NCI-H82 treated with DMSO at 0.1 percent for 48 hours (cell line): ENCODE data around the gene GRK2.

Experiments
- DNase-seq: peaks from one replicate; lab custom pipeline; 2025; ENCODE audit not compliant: unreplicated experiment; lab: John Stamatoyannopoulos, UW

The GRK2 gene

DNA sequence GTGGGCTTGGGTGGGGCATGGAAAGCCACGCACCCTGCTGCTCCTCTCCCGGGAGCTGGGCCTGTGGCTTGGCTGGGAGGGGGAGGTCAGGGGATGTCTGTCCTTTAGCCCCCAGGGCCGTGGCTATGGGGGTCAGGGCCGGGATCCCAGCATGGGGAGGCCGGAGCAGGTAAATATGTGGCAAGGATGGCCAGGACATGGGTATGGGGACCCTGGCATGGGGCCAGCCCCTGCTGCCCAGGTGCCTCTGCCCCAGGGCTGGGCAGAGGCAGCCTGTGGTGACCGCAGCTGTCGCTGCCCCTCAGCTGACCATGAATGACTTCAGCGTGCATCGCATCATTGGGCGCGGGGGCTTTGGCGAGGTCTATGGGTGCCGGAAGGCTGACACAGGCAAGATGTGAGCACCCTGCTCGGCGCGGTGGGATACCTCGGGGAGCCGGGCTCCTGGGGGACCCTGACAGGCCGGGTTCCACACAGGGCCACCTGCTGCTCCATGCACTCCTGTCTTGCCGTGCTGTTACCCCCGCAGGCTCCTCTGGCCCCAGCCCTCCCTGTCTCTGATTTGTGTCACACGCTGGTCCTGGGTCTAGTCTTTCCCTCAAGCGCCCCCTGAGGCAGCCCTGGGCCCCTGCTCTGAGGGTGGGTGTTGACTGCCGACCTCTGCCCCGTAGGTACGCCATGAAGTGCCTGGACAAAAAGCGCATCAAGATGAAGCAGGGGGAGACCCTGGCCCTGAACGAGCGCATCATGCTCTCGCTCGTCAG lies 14.7 kb downstream of the GRK2 start:
- no peak for DNase-seq

DNA sequence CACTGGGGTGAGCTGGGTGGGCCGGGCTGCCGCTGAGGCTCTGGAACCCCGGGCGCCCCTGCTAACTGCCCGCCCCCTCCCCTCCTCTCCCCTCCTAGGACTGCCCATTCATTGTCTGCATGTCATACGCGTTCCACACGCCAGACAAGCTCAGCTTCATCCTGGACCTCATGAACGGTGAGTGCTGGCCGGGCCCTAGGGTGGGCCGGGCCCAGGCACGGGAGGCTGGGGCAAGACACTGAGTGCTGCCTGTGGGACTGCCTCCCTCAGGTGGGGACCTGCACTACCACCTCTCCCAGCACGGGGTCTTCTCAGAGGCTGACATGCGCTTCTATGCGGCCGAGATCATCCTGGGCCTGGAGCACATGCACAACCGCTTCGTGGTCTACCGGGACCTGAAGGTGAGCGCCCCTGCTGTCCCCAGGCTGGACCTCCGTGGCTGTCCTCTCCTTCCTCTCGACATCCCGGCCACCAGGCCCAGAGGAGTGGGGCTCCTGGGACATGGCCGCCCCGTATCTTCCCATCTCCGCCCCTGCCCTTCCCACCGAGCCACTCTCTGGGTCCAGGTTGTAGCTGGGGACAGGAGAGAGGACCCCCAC lies 15.4 kb downstream of the GRK2 start:
- DNase-seq, result no peak

DNA sequence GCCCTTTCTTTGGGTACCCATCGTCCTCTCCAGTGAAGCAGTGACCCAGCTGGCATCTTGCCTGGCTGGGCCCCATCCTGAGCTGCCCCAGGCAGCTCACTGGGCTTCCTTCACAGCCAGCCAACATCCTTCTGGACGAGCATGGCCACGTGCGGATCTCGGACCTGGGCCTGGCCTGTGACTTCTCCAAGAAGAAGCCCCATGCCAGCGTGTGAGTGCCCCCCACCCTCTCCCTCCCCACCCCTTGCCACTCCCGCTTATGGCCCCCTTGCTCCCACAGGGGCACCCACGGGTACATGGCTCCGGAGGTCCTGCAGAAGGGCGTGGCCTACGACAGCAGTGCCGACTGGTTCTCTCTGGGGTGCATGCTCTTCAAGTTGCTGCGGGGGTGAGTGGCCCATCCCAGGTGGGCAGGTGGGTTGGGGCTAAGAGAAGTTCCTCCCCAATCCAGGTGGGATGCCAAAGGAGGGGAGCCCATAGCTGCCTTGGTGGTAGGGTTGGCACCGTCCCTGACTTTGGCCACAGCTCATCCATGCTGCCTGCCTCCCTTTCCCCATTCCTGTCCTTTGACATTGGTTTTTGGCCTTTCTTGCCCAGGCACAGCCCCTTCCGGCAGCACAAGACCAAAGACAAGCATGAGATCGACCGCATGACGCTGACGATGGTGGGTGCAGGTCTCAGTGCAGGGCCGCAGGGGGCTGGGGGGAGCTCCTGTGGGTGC lies 16.0 kb downstream of the GRK2 start:
- no peak for DNase-seq

DNA sequence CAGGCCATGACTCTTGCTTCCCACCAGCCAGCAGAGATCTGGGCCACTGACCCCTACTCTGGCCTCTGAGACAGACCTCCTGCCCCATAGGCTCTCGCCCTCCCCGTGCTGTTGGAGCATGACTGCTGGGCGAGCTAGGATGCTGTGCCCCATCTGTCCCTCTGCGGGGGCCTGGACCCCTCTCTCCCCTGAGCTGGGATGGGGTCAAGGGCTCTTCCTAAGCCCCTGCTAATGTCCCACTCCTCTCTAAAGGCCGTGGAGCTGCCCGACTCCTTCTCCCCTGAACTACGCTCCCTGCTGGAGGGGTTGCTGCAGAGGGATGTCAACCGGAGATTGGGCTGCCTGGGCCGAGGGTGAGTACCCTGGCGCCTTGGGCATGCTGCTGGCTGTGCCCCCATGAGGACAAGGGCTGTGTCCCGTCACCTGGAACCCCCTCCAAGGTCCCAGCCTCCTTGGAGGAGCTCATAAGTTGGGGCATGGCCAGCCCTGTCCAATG lies 16.7 kb downstream of the GRK2 start:
- no peak for DNase-seq

DNA sequence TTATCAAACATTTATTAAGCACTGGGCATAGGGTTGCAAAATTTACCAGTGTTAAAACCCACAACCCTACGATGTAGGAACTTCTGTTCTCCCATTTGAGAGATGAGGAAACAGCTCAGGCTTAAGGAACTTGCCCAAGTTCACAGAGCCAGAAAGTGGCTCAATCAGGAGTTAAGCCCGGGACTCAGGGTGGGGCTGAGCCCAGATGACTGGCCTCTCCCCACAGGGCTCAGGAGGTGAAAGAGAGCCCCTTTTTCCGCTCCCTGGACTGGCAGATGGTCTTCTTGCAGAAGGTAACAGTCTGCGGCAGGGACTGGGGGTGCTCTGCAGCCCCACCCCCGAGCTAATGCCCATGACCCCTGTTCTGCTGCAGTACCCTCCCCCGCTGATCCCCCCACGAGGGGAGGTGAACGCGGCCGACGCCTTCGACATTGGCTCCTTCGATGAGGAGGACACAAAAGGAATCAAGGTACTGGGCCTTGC lies 17.2 kb downstream of the GRK2 start:
- no peak for DNase-seq

DNA sequence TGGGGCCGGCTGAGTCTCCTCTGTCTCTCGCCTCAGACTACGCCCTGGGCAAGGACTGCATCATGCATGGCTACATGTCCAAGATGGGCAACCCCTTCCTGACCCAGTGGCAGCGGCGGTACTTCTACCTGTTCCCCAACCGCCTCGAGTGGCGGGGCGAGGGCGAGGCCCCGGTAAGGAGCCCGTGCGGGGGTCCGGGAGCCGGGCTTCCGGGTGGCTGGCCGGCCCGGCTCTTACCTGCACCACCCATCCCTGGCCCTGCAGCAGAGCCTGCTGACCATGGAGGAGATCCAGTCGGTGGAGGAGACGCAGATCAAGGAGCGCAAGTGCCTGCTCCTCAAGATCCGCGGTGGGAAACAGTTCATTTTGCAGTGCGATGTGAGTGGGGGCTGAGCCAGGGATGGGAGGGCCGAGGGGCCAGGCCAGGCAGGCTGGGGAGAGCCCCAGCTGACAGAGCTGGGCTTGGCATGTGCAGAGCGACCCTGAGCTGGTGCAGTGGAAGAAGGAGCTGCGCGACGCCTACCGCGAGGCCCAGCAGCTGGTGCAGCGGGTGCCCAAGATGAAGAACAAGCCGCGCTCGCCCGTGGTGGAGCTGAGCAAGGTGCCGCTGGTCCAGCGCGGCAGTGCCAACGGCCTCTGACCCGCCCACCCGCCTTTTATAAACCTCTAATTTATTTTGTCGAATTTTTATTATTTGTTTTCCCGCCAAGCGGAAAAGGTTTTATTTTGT lies 18.7 kb downstream of the GRK2 start:
- DNase-seq, result no peak

DNA sequence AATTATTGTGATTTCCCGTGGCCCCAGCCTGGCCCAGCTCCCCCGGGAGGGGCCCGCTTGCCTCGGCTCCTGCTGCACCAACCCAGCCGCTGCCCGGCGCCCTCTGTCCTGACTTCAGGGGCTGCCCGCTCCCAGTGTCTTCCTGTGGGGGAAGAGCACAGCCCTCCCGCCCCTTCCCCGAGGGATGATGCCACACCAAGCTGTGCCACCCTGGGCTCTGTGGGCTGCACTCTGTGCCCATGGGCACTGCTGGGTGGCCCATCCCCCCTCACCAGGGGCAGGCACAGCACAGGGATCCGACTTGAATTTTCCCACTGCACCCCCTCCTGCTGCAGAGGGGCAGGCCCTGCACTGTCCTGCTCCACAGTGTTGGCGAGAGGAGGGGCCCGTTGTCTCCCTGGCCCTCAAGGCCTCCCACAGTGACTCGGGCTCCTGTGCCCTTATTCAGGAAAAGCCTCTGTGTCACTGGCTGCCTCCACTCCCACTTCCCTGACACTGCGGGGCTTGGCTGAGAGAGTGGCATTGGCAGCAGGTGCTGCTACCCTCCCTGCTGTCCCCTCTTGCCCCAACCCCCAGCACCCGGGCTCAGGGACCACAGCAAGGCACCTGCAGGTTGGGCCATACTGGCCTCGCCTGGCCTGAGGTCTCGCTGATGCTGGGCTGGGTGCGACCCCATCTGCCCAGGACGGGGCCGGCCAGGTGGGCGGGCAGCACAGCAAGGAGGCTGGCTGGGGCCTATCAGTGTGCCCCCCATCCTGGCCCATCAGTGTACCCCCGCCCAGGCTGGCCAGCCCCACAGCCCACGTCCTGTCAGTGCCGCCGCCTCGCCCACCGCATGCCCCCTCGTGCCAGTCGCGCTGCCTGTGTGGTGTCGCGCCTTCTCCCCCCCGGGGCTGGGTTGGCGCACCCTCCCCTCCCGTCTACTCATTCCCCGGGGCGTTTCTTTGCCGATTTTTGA lies 19.5 kb downstream of the GRK2 start:
- no peak for DNase-seq

DNA sequence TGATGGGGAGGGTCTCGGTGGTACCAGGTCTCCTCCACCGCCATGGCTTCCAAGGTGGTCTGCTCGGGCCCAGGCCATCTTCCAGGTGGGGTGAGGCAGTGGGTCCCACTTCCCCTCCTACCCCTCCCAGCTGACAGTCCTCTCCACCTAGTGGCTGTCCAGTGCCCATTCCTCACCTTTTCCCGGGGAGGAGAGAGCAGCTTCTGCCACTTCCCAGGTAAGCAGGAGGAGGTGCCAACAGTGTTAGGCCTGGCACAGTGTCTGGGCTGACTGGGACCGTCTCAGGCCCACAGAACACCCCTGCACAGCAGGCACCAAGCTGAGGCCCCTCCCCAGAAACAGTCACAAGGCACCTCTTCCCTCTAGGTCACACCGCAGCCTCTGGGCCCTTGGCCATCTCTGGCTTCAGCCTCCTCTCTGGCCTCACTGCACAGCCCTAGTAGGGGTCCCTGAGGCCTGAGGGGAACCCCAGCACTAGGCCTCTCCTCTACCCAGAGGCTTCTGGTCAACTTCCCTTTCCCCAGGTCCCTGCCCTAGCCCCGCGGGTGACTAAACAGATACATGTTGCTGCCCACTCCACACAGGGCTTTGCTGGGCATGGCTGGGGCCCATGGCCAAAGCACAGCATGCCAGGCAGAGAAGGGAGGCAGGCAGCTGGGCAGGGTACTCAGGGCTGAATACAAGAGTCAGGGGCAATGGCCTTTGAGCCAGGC lies 20.5 kb downstream of the GRK2 start:
- no peak for DNase-seq

DNA sequence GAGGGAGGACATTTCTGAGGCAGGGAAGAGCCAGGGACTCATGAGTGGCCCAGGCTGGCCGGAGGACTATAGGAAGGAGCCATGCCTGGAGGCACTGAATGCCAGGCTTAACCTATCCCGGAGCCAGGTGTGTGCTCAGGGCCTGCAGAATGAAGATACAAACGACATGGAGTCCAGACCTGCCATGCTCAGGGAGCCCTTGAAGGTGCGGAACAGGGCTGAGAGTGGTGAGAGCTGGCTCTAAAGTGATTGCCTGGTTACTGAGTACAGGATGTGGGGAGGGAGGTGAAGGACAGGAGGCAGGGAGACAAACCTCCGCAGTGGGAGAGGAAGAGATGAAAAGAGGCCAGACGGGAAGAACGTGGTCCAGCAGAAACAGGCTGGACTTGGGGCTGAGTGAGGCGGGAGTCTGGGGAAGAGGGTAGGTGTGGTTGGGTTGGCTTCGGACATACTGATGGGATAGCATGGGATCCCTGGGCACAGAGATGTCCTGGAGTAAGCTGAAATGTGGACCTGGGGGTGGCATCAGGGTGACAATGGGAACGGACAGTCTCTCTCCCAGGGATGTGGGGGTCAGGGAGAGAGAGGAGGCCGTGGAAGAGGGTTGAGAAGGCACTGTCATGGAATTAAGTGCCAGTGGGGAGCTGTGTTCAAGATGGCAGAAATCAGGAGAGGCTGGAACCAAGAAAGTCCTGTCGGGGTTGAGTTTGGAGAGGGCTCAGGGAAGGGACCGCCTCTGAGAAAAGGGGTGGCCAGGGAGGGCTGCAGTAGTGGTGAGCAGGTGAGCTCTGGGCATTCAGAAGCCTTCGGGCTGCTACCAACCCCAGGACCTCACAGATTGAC lies 21.3 kb downstream of the GRK2 start:
- no peak for DNase-seq

DNA sequence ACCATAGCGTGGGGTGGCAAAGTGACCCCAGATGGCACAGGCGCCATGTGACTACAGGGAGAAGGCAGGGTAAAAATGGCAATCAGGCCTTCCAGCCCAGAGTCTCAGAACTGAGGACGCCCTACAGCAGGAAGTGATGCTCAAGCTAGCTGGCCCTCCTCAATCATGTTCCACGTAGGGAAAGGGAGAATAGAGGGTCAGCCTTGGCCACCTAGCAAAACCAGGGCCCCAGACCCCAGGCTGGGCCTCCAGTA lies 21.9 kb downstream of the GRK2 start:
- DNase-seq, result no peak

DNA sequence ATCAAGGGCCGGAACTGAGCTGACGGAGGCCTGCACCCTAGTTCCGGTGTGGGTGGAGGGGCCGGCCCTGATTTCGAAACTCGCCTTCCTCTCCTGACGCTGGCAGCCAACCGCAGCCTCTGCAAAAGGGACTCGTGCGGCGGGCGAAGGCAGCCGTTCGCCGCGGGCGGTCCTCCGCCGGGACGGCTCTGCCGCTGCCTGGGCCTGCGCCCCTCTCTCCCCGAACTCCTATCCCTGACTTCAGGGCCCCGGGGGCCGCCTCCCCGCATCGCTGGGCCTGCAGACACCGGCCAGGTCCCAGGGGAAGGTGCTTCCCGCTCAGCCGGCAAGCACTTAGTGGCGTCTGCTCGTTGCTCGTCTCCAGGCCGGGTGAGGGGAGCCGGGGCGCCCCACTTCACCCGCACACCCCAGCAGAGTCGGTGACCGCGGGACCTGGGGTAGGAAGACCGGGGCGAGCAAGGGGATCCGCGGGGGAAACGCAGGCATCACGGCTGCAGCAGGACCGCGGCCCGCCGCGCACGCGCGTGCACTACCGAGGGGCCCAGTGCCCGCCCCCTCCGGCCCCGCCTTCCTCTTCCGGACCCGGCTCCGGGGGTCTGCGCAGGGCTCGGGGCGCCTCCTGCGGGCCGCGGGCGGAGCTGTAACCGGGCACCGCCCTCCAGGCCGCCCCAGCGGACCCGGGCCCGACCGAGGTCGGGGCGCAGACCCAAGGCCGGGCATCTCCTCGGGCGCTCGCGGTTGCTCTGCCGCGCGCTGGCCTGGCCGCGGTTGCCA lies 22.4 kb downstream of the GRK2 start:
- peak; percentile 23 for DNase-seq

DNA sequence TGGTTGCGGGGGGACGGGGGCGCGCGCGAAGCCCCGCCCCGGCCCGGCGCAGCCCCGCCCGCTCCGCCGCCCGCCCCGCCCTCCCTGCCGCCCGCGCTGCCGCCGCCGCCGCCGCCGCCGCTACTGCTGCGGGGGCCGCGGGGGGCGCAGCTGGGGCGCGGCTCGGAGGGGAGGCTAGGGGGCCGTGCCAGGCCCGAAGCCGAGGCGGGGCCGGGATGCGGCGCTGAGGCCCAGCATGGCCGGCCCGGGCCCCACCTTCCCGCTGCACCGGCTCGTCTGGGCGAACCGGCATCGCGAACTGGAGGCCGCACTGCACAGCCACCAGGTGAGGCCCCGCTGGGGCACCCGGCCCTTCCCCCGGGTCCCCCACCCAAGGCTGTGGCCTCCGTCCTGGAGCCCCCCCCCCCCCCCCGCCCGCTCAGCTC lies 23.0 kb downstream of the GRK2 start, which contains the start of gene ANKRD13D:
Gene ANKRD13D (plus strand): TSS at position 78 of the 425 bp plus-strand sequence. CDS start 158 bp downstream, at position 236.
- no peak for DNase-seq

DNA sequence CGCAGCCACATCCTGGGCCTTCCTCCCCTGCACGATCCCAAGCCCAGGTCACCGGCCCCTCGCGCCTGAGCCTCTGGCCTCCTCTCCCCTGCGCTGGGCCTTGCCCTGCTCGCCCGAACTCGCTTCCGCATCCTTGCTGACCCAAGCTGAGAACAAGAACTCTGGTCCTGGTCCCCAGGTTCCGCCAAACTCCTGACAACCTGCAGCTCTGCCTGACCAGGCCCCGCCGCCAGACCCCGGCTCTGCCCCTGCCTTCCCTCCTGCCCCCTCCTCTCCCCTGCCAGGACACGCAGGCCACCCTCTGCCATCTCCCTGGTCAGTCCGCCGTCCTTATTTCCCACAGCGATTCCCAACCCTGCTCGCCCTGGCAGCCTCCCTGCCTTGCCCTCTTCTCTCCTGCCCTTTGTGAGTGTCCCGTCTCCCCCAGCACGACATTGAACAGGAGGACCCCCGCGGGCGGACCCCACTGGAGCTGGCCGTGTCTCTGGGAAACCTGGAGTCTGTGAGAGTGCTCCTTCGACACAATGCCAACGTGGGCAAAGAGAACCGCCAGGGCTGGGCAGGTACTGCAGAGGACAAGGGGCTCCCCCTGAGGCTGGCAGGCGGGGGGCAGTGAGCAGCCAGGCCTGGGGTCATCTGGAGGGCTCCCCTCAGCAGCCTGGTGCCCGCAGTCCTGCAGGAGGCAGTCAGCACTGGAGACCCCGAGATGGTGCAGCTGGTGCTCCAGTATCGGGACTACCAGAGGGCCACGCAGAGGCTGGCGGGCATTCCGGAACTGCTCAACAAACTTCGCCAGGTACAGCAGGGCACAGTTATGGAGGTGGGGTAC lies 23.6 kb downstream of the GRK2 start:
- no peak for DNase-seq

DNA sequence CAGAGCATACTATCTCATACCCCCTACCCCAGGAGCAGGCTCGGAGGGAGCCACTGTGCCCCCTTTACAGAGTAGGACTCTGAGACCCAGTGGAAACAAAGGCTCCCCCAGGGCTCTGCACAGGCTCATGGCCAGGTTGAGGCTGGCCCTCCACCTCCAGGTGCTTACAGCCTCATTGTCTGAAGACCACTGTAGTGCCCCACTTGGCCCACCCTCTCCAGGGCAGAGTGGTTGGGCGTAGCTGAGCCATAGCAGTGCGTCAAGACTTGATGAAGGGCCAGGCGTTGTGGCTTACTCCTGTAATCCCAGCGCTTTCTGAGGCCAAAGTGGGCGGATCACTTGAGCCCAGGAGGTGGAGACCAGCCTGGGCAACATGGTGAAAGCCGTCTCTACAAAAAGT lies 24.5 kb downstream of the GRK2 start:
- no peak for DNase-seq

DNA sequence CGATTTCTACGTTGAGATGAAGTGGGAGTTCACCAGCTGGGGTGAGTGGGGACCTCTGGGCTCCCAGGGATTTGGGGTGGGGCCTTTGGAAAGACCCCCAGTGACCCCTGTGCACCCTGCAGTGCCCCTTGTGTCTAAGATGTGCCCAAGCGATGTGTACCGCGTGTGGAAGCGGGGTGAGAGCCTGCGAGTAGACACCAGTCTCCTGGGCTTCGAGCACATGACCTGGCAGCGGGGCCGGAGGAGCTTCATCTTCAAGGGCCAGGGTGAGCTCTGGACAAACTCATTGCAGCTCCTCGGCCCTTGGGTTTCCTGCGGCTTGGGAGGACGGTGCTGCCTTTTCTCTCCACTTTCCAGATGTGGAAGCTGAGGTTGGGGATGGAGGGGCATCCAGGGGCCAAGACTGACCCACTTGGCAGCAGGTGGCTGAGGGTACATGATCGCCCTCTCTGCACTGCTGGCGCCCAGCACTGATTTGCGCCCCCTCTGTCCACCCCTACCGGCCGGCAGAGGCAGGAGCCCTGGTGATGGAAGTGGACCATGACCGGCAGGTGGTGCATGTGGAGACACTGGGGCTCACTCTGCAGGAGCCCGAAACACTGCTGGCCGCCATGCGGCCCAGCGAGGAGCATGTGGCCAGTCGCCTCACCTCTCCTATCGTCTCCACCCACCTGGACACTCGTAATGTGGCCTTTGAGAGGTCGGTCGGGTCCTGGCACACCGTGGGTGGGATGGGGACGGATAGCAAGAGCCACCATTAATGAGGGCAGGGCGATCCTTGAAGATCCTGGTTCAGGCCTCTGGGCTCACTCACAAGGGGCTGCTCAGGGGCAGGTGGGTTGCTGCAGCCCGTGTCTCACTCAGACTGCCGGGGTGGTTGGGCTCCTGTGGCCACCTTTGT lies 25.5 kb downstream of the GRK2 start:
- DNase-seq, result no peak

DNA sequence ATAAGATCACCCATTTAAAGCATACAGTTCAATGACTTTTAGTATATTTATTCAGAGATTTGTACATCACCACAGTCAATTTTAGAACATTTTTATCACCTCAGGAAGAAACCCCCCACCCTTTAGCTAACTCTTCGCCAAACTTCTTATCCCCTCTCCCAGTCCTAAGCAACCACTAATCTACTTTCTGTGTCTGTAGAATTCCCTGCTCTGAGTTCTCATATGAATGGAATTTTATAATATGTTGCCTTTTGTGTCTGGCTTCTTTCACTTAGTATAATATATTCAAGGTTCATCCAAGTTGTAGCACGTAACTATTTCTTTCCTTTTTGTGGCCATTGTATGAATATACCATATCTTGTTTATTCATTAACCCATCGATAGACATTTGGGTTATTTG lies 26.4 kb downstream of the GRK2 start:
- no peak for DNase-seq
